Lower lobe of right lung (tissue), 2 donors: ENCODE data around the gene DDAH1. TPM values are rescaled to one million over a fixed set of nuclear protein-coding genes. Genes with fewer than 3 reads are reported as not detected.

Source experiments
- ATAC-seq, 2 donors: fragments of 200-7000 bp; cut with Tn5 transposase; one replicate each; pipeline ENCODE4 v1.9.1; 2020 to 2022; ENCODE audit warnings: mild to moderate bottlenecking in 2 of 2, moderate library complexity in 2 of 2
- DNase-seq: peaks from one replicate; pipeline ENCODE4 v3.0.0-alpha.2; 2020
- H3K27ac ChIP-seq: fragments of 200-600 bp; one replicate; pipeline ENCODE4 v1.8.0; 2022
- H3K27me3 ChIP-seq: fragments of 200-600 bp; one replicate; pipeline ENCODE4 v1.8.0; 2022; ENCODE audit warnings: low read depth
- H3K36me3 ChIP-seq: fragments of 200-600 bp; one replicate; pipeline ENCODE4 v1.8.0; 2022; ENCODE audit warnings: mild to moderate bottlenecking
- H3K4me1 ChIP-seq: fragments of 200-600 bp; one replicate; pipeline ENCODE4 v1.8.0; 2022
- H3K4me3 ChIP-seq: fragments of 200-600 bp; one replicate; pipeline ENCODE4 v1.8.0; 2022; ENCODE audit warnings: mild to moderate bottlenecking
- H3K9me3 ChIP-seq: fragments of 200-600 bp; one replicate; pipeline ENCODE4 v1.8.0; 2022
- CTCF ChIP-seq: fragments of 200-600 bp; IDR thresholded peaks from one replicate; pipeline ENCODE4 v1.8.0; 2022; ENCODE audit warnings: antibody characterized with exemption, mild to moderate bottlenecking
- intact Hi-C: fragments of 100-400 bp; cut with DNase I; formaldehyde crosslinking; loops from one replicate; pipeline ENCODE4 v1.11.0; 2022
- total RNA-seq: library from RNA; stranded (reverse); fragmentation: NEBNext Ultra II Directional; extraction: Animal tissue kit (Norgen Biotek cat#: 25700); gene quantifications from one replicate; pipeline ENCODE4 v1.2.1, GENCODE V29; 2021
- donor health status: DM: no; HTN: yes; CAD: no; lungs with severe emphysema.

Gene DDAH1
- total RNA-seq, 1 donor from 2014 or later = 48.4 TPM

GRCh38 chr1:85363521-85363920 lies 101.4 kb downstream of the DDAH1 start:
- no peak overlapping the region for H3K27ac ChIP-seq
- intact Hi-C loops = no loop called here
- DNase-seq (no peak), ATAC-seq (no peak)
- H3K4me3 ChIP-seq = no peak overlapping the region
- H3K9me3 ChIP-seq = no peaks in the 10 kb centered on the region
- H3K4me1 ChIP-seq = peaks cover 6% of the 10 kb centered on the region
- no peaks in the 10 kb centered on the region for H3K36me3 ChIP-seq
- no peak for TF ChIP-seq CTCF
- no peaks in the 10 kb centered on the region for H3K27me3 ChIP-seq

- Histone ChIP-seq H3K27me3 (no peaks in the 10 kb centered on the region), H3K27ac (no peak overlapping the region), H3K4me1 (peaks cover 6% of the 10 kb centered on the region), H3K4me3 (no peak overlapping the region), H3K9me3 (no peaks in the 10 kb centered on the region), H3K36me3 (no peaks in the 10 kb centered on the region)
- DNase-seq = no peak
- no peak for ATAC-seq
- no peak for TF ChIP-seq CTCF
- intact Hi-C loops = no loop called here
Observed at GRCh38 chr1:85363092-85363491, 101.9 kb downstream of the DDAH1 start.

- Histone ChIP-seq H3K27me3 (no peaks in the 10 kb centered on the region), H3K27ac (no peak overlapping the region), H3K4me1 (peaks cover 6% of the 10 kb centered on the region), H3K4me3 (no peak overlapping the region), H3K36me3 (no peaks in the 10 kb centered on the region), H3K9me3 (no peaks in the 10 kb centered on the region)
- intact Hi-C loops = no loop called here
- DNase-seq (no peak), ATAC-seq (no peak)
- TF ChIP-seq CTCF = no peak
Observed at GRCh38 chr1:85361606-85362296, 103.2 kb downstream of the DDAH1 start.

- no peaks in the 10 kb centered on the region for H3K27me3 ChIP-seq
- no peak overlapping the region for H3K27ac ChIP-seq
- H3K9me3 ChIP-seq = no peaks in the 10 kb centered on the region
- DNase-seq (no peak), ATAC-seq (peak in 1 of 2 donors; percentile 40)
- TF ChIP-seq CTCF = no peak
- peaks cover 6% of the 10 kb centered on the region for H3K4me1 ChIP-seq
- no peak overlapping the region for H3K4me3 ChIP-seq
- H3K36me3 ChIP-seq = no peaks in the 10 kb centered on the region
- intact Hi-C loops = no loop called here
Observed at GRCh38 chr1:85360730-85361493, 104.0 kb downstream of the DDAH1 start.

GRCh38 chr1:85359874-85360721 lies 104.9 kb downstream of the DDAH1 start:
- DNase-seq (no peak), ATAC-seq (no peak)
- Histone ChIP-seq H3K4me3 (no peak overlapping the region), H3K36me3 (no peaks in the 10 kb centered on the region), H3K4me1 (peaks cover 6% of the 10 kb centered on the region), H3K9me3 (no peaks in the 10 kb centered on the region), H3K27me3 (no peaks in the 10 kb centered on the region), H3K27ac (no peak overlapping the region)
- intact Hi-C loops = no loop called here
- no peak for TF ChIP-seq CTCF
